GM23248 (cell line): Measurements from ENCODE around the gene DECR2.

ENCODE experiments used
- EZH2 ChIP-seq: fragments of 200-600 bp; sonication (generic); IDR thresholded peaks from 2 replicates; pipeline ENCODE4 v1.6.1; 2018; ENCODE audit warnings: antibody characterized with exemption, mild to moderate bottlenecking; ENCODE audit not compliant: insufficient read depth, poor library complexity, severe bottlenecking
- EZH2phosphoT487 ChIP-seq: fragments of 200-600 bp; sonication (generic); IDR thresholded peaks from 2 replicates; pipeline ENCODE4 v1.6.1; 2018; ENCODE audit warnings: antibody characterized with exemption, moderate library complexity, mild to moderate bottlenecking, low read depth; ENCODE audit not compliant: insufficient read depth

DNA sequence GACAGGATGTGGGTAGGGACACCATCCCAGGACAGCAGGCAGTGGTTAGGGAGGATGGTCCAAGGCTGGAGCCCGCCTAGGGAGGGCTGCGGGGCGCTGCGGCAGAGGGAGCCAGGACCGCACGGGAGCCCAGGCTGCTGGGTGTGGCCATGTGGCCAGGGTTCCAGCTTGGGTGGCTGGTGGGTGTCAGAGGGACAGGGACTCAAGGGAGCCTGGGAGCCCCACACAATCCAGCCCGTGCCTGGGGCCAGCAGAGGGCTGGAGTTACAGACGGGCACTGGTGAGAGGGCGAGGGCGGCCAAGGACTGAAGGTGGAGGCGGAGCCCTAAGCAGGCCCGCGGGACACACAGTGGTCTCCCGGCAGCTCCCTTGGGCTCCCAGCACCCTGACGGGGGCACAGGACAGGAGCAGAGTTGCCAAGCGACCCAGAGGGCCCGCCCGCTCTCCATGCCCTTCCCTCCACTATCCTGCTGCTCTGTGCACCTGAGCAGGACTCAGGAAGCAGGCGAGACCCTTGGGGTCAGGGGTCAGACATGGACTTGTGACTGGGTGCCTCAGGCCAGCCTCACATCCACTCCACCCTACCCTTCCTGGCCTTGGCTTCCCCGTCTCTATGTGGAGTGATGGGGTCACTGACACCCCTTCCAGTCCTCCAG lies 38.4 kb upstream of the DECR2 start:
- TF ChIP-seq EZH2, result no peak
- TF ChIP-seq EZH2phosphoT487, result no peak
